Measurements from ENCODE around the gene PRMT7.

The PRMT7 gene

GRCh38 chr16:68361485-68361884 lies 50.7 kb downstream of the PRMT7 start:
- in situ Hi-C loops (cut with MboI; ENCODE audit: low sequenced_read_pairs) = loop anchor here (10.0 kb wide), 1 partner anchor 143 kb away; no protein-coding TSS in a partner anchor

GRCh38 chr16:68362262-68362913 lies 51.6 kb downstream of the PRMT7 start:
- in situ Hi-C loops (cut with MboI; ENCODE audit: low sequenced_read_pairs) = loop anchor here (10.0 kb wide), 1 partner anchor 142 kb away; no protein-coding TSS in a partner anchor

- in situ Hi-C loops (cut with MboI; ENCODE audit: low sequenced_read_pairs) = loop anchor here (10.0 kb wide), 1 partner anchor 142 kb away; no protein-coding TSS in a partner anchor
Measured at GRCh38 chr16:68362947-68363657, 52.3 kb downstream of the PRMT7 start.

- in situ Hi-C loops (cut with MboI; ENCODE audit: low sequenced_read_pairs) = loop anchor here (10.0 kb wide), 1 partner anchor 141 kb away; no protein-coding TSS in a partner anchor
Measured at GRCh38 chr16:68363658-68364521, 53.1 kb downstream of the PRMT7 start.

- in situ Hi-C loops (cut with MboI; ENCODE audit: low sequenced_read_pairs) = loop anchor here (10.0 kb wide), 1 partner anchor 140 kb away; no protein-coding TSS in a partner anchor
Measured at GRCh38 chr16:68364561-68364998, 53.8 kb downstream of the PRMT7 start.

GRCh38 chr16:68365167-68365817 lies 54.5 kb downstream of the PRMT7 start:
- in situ Hi-C loops (cut with MboI; ENCODE audit: low sequenced_read_pairs) = loop anchor here (10.0 kb wide), 1 partner anchor 140 kb away; no protein-coding TSS in a partner anchor

GRCh38 chr16:68366062-68366461 lies 55.2 kb downstream of the PRMT7 start:
- in situ Hi-C loops (cut with MboI; ENCODE audit: low sequenced_read_pairs) = loop anchor here (10.0 kb wide), 1 partner anchor 139 kb away; no protein-coding TSS in a partner anchor

GRCh38 chr16:68367030-68367429 lies 56.2 kb downstream of the PRMT7 start:
- in situ Hi-C loops (cut with MboI; ENCODE audit: low sequenced_read_pairs) = loop anchor here (10.0 kb wide), 1 partner anchor 138 kb away; no protein-coding TSS in a partner anchor

GRCh38 chr16:68367440-68367839 lies 56.6 kb downstream of the PRMT7 start:
- in situ Hi-C loops (cut with MboI; ENCODE audit: low sequenced_read_pairs) = loop anchor here (10.0 kb wide), 1 partner anchor 137 kb away; no protein-coding TSS in a partner anchor

- in situ Hi-C loops (cut with MboI; ENCODE audit: low sequenced_read_pairs) = loop anchor here (10.0 kb wide), 1 partner anchor 137 kb away; no protein-coding TSS in a partner anchor
Measured at GRCh38 chr16:68367891-68368290, 57.1 kb downstream of the PRMT7 start.

- in situ Hi-C loops (cut with MboI; ENCODE audit: low sequenced_read_pairs) = loop anchor here (10.0 kb wide), 1 partner anchor 136 kb away; no protein-coding TSS in a partner anchor
Measured at GRCh38 chr16:68368301-68368888, 57.6 kb downstream of the PRMT7 start.

- in situ Hi-C loops (cut with MboI; ENCODE audit: low sequenced_read_pairs) = loop anchor here (10.0 kb wide), 1 partner anchor 136 kb away; no protein-coding TSS in a partner anchor
Measured at GRCh38 chr16:68369168-68369567, 58.3 kb downstream of the PRMT7 start.

- in situ Hi-C loops (cut with MboI; ENCODE audit: low sequenced_read_pairs) = loop anchor here (10.0 kb wide), 1 partner anchor 135 kb away; no protein-coding TSS in a partner anchor
Measured at GRCh38 chr16:68369697-68370580, 59.1 kb downstream of the PRMT7 start.

- in situ Hi-C loops (cut with MboI; ENCODE audit: low sequenced_read_pairs) = no loop called here
Measured at GRCh38 chr16:68370581-68371275, 59.9 kb downstream of the PRMT7 start.

GRCh38 chr16:68371276-68371651 lies 60.4 kb downstream of the PRMT7 start:
- in situ Hi-C loops (cut with MboI; ENCODE audit: low sequenced_read_pairs) = no loop called here

GRCh38 chr16:68371706-68372380 lies 61.0 kb downstream of the PRMT7 start:
- in situ Hi-C loops (cut with MboI; ENCODE audit: low sequenced_read_pairs) = no loop called here

GRCh38 chr16:68372381-68372720 lies 61.5 kb downstream of the PRMT7 start:
- in situ Hi-C loops (cut with MboI; ENCODE audit: low sequenced_read_pairs) = no loop called here

GRCh38 chr16:68372806-68373205 lies 62.0 kb downstream of the PRMT7 start:
- in situ Hi-C loops (cut with MboI; ENCODE audit: low sequenced_read_pairs) = no loop called here

Measured in HL-60/S4 (cell line).